ENCODE measurements around the gene CBARP.

GRCh38 chr19:1227304-1228054 is 10.3 kb downstream of the CBARP start:
- TF ChIP-seq EZH2 (IDR thresholded peaks at IDR 0.05; ENCODE audit: borderline replicate concordance, low read depth, low read length, poor library complexity, severe bottlenecking) = no peak
- no peak for TF ChIP-seq CTCF (conservative IDR thresholded peaks at IDR 0.05; ENCODE audit: low read depth, low read length)
